WTC11 (cell line): ENCODE measurements around the gene PPA2. TPM values are rescaled to one million over a fixed set of nuclear protein-coding genes. Genes with fewer than 3 reads are reported as not detected.

Experiments used
- ATAC-seq: fragments of 200-7000 bp; cut with Tn5 transposase; 2 replicates; pipeline ENCODE4 v1.10.0; 2021; ENCODE audit warnings: mild to moderate bottlenecking, moderate library complexity
- CTCF ChIA-PET: fragments of 300-600 bp; sonication (Branson Sonifier 250); formaldehyde crosslinking; loops from one replicate; lab custom pipeline; 2021; ENCODE audit warnings: antibody characterized with exemption; lab: Charles Lee
- POLR2A ChIA-PET: fragments of 350-600 bp; sonication (Branson Sonifier 250); formaldehyde crosslinking; loops from one replicate; lab custom pipeline; 2021; ENCODE audit warnings: antibody characterized with exemption; lab: Charles Lee
- DNase-seq: peaks from one replicate; pipeline ENCODE4 v3.0.0; 2021; ENCODE audit warnings: low spot score
- H3K27ac Mint-ChIP-seq: 2 replicates; pipeline ENCODE4 v1.8.0; 2021; ENCODE audit warnings: mixed read lengths
- H3K27me3 Mint-ChIP-seq: 2 replicates; pipeline ENCODE4 v1.8.0; 2021; ENCODE audit warnings: low read depth, mild to moderate bottlenecking, moderate library complexity, mixed read lengths
- H3K36me3 Mint-ChIP-seq: 2 replicates; pipeline ENCODE4 v1.8.0; 2021; ENCODE audit warnings: mixed read lengths
- H3K4me1 Mint-ChIP-seq: 2 replicates; pipeline ENCODE4 v1.8.0; 2022; ENCODE audit warnings: mixed read lengths
- H3K4me3 Mint-ChIP-seq: 2 replicates; pipeline ENCODE4 v1.8.0; 2021; ENCODE audit warnings: mild to moderate bottlenecking, moderate library complexity, mixed read lengths
- H3K9me3 Mint-ChIP-seq: 2 replicates; pipeline ENCODE4 v1.8.0; 2021; ENCODE audit warnings: mixed read lengths
- AFF4 ChIP-seq: sonication (generic); formaldehyde crosslinking; IDR thresholded peaks from 2 replicates; pipeline ENCODE4 v1.8.1; 2023; ENCODE audit warnings: mild to moderate bottlenecking, missing genetic modification reagents, borderline replicate concordance
- ATF2 ChIP-seq: sonication (generic); formaldehyde crosslinking; IDR thresholded peaks from 2 replicates; pipeline ENCODE4 v1.8.1; 2022; ENCODE audit warnings: low read depth, missing genetic modification reagents, borderline replicate concordance
- CBFB ChIP-seq: sonication (generic); formaldehyde crosslinking; IDR thresholded peaks from 2 replicates; pipeline ENCODE4 v1.8.1; 2022; ENCODE audit warnings: mild to moderate bottlenecking, low read depth, missing genetic modification reagents
- CDX4 ChIP-seq: fragments of 250-450 bp; sonication (Bioruptor Pico); IDR thresholded peaks from 2 replicates; pipeline ENCODE4 v1.9.0; 2021; ENCODE audit warnings: moderate library complexity, mild to moderate bottlenecking, inconsistent platforms, borderline replicate concordance
- GTF2I ChIP-seq: fragments of 250-450 bp; sonication (Bioruptor Pico); conservative IDR thresholded peaks from 2 replicates; pipeline ENCODE4 v1.4.0; 2021; ENCODE audit warnings: mild to moderate bottlenecking
- IRF2 ChIP-seq: sonication (generic); formaldehyde crosslinking; IDR thresholded peaks from 2 replicates; pipeline ENCODE4 v1.8.0; 2022; ENCODE audit warnings: low read depth, missing genetic modification reagents, borderline replicate concordance
- JAZF1 ChIP-seq: fragments of 250-450 bp; sonication (Bioruptor Pico); IDR thresholded peaks from 2 replicates; pipeline ENCODE4 v1.9.0; 2021; ENCODE audit warnings: moderate library complexity, mild to moderate bottlenecking, inconsistent platforms
- PREB ChIP-seq: sonication (generic); formaldehyde crosslinking; IDR thresholded peaks from 2 replicates; pipeline ENCODE4 v1.8.1; 2022; ENCODE audit warnings: mild to moderate bottlenecking, missing genetic modification reagents, moderate library complexity, borderline replicate concordance
- STAT6 ChIP-seq: sonication (generic); formaldehyde crosslinking; conservative IDR thresholded peaks from 2 replicates; pipeline ENCODE4 v1.8.1; 2023; ENCODE audit warnings: mild to moderate bottlenecking, low read depth, missing genetic modification reagents, moderate library complexity
- TEAD1 ChIP-seq: sonication (generic); formaldehyde crosslinking; IDR thresholded peaks from 2 replicates; pipeline ENCODE4 v1.8.0; 2022; ENCODE audit warnings: mild to moderate bottlenecking, missing genetic modification reagents
- USF2 ChIP-seq: sonication (generic); formaldehyde crosslinking; IDR thresholded peaks from 2 replicates; pipeline ENCODE4 v1.8.1; 2023; ENCODE audit warnings: mild to moderate bottlenecking, missing genetic modification reagents, moderate library complexity
- ZMAT4 ChIP-seq: fragments of 250-450 bp; sonication (Bioruptor Pico); IDR thresholded peaks from 2 replicates; pipeline ENCODE4 v1.9.0; 2021; ENCODE audit warnings: mild to moderate bottlenecking
- ZNF425 ChIP-seq: fragments of 250-450 bp; sonication (Bioruptor Pico); conservative IDR thresholded peaks from 2 replicates; pipeline ENCODE4 v1.9.0; 2021; ENCODE audit warnings: mild to moderate bottlenecking
- total RNA-seq: library from RNA; stranded (reverse); gene quantifications from 3 replicates; pipeline ENCODE4 v1.2.3, GENCODE V29; 2021

Gene PPA2
- total RNA-seq, 1 experiment from 2014 or later = 50.8 TPM

- TF ChIP-seq CBFB (CRISPR knock-in tag) = no peak
- Mint-ChIP-seq H3K36me3 (peaks cover under 1% of the 10 kb centered on the region; the same call in 1 of the 2 replicates), H3K4me3 (no peak overlapping the region), H3K27ac (no peak overlapping the region), H3K4me1 (peaks cover 23% of the 10 kb centered on the region), H3K27me3 (no peaks in the 10 kb centered on the region), H3K9me3 (no peaks in the 10 kb centered on the region)
- DNase-seq = no peak
- ChIA-PET POLR2A (no interaction called here), CTCF (interaction anchor here (0.6 kb wide), 1 partner anchor 237 kb away, joined by 4 read pairs; no protein-coding TSS in a partner anchor)
- ATAC-seq = no peak
Observed at GRCh38 chr4:105458001-105458400, 15.9 kb downstream of the PPA2 start.

GRCh38 chr4:105455998-105456397, 17.9 kb downstream of the PPA2 start:
- Mint-ChIP-seq H3K27ac (no peak overlapping the region), H3K4me1 (peaks cover 28% of the 10 kb centered on the region), H3K27me3 (no peaks in the 10 kb centered on the region), H3K9me3 (no peaks in the 10 kb centered on the region), H3K36me3 (peaks cover 12% of the 10 kb centered on the region), H3K4me3 (no peak overlapping the region)
- ChIA-PET CTCF (no interaction called here), POLR2A (no interaction called here)
- ATAC-seq = no peak
- no peak for TF ChIP-seq ZNF425 (CRISPR knock-in tag)
- no peak for TF ChIP-seq STAT6 (CRISPR knock-in tag)
- no peak for TF ChIP-seq TEAD1 (CRISPR knock-in tag)
- TF ChIP-seq ATF2 (CRISPR knock-in tag) = no peak
- no peak for TF ChIP-seq JAZF1 (CRISPR knock-in tag)
- TF ChIP-seq AFF4 = no peak
- TF ChIP-seq GTF2I (CRISPR knock-in tag) = no peak
- TF ChIP-seq ZMAT4 (CRISPR knock-in tag) = no peak
- no peak for TF ChIP-seq USF2 (CRISPR knock-in tag)
- TF ChIP-seq IRF2 (CRISPR knock-in tag) = no peak
- TF ChIP-seq CDX4 (CRISPR knock-in tag) = no peak
- TF ChIP-seq PREB (CRISPR knock-in tag) = no peak
- no peak for DNase-seq
